ENCODE measurements around the gene FARSB.

FARSB gene

GRCh38 chr2:222622910-222623309, 33.0 kb downstream of the FARSB start:
- H3K27ac ChIP-seq, result no peak overlapping the region
- H3K4me3 ChIP-seq, result no peak overlapping the region
- no peak for DNase-seq (ENCODE audit: low spot score)
- no peak for TF ChIP-seq CTCF (IDR thresholded peaks at IDR 0.05)

- H3K4me3 ChIP-seq, result no peak overlapping the region
- no peak overlapping the region for H3K27ac ChIP-seq
- DNase-seq (ENCODE audit: low spot score), result no peak
- TF ChIP-seq CTCF (IDR thresholded peaks at IDR 0.05), result no peak
Observed at GRCh38 chr2:222621893-222622292, 34.0 kb downstream of the FARSB start.

GRCh38 chr2:222615320-222615719, 40.6 kb downstream of the FARSB start:
- TF ChIP-seq CTCF (IDR thresholded peaks at IDR 0.05), result no peak
- DNase-seq (ENCODE audit: low spot score), result no peak
- H3K27ac ChIP-seq, result no peak overlapping the region
- no peak overlapping the region for H3K4me3 ChIP-seq

- no peak for DNase-seq (ENCODE audit: low spot score)
- TF ChIP-seq CTCF (IDR thresholded peaks at IDR 0.05), result no peak
- H3K27ac ChIP-seq, result no peak overlapping the region
- no peak overlapping the region for H3K4me3 ChIP-seq
Observed at GRCh38 chr2:222613715-222614331, 42.1 kb downstream of the FARSB start.

- no peak for TF ChIP-seq CTCF (IDR thresholded peaks at IDR 0.05)
- H3K4me3 ChIP-seq, result no peak overlapping the region
- DNase-seq (ENCODE audit: low spot score), result no peak
- H3K27ac ChIP-seq, result no peak overlapping the region
Observed at GRCh38 chr2:222611684-222612083, 44.2 kb downstream of the FARSB start.

- DNase-seq (ENCODE audit: low spot score), result no peak
- Histone ChIP-seq H3K4me3 (no peak overlapping the region), H3K27ac (no peak overlapping the region)
- TF ChIP-seq CTCF (IDR thresholded peaks at IDR 0.05), result no peak
Observed at GRCh38 chr2:222610746-222611145, 45.1 kb downstream of the FARSB start.

GRCh38 chr2:222609381-222609780, 46.5 kb downstream of the FARSB start:
- no peak overlapping the region for H3K27ac ChIP-seq
- no peak for DNase-seq (ENCODE audit: low spot score)
- no peak overlapping the region for H3K4me3 ChIP-seq
- no peak for TF ChIP-seq CTCF (IDR thresholded peaks at IDR 0.05)
